GM13977 (cell line): ENCODE measurements around the gene KIAA1755.

ENCODE experiments used
- DNase-seq: peaks from one replicate; pipeline ENCODE4 v3.0.0; 2012; ENCODE audit warnings: low spot score
- in situ Hi-C: fragments of 300-500 bp; cut with MboI; formaldehyde crosslinking; loops from one replicate; pipeline ENCODE4 v1.12.0; 2022; ENCODE audit warnings: low sequenced_read_pairs, low pct_unique_long_range_greater_than_20kb, mixed read lengths, inconsistent platforms; ENCODE audit not compliant: unreplicated experiment
- TF ChIP-seq, protein P1 (sequence below): IDR thresholded peaks from 2 replicates; pipeline ENCODE4 v1.5.1; 2012; ENCODE audit warnings: mild to moderate bottlenecking, control low read depth; ENCODE audit not compliant: insufficient read depth; ENCODE audit errors: extremely low read depth, missing control alignments

Gene KIAA1755

DNA sequence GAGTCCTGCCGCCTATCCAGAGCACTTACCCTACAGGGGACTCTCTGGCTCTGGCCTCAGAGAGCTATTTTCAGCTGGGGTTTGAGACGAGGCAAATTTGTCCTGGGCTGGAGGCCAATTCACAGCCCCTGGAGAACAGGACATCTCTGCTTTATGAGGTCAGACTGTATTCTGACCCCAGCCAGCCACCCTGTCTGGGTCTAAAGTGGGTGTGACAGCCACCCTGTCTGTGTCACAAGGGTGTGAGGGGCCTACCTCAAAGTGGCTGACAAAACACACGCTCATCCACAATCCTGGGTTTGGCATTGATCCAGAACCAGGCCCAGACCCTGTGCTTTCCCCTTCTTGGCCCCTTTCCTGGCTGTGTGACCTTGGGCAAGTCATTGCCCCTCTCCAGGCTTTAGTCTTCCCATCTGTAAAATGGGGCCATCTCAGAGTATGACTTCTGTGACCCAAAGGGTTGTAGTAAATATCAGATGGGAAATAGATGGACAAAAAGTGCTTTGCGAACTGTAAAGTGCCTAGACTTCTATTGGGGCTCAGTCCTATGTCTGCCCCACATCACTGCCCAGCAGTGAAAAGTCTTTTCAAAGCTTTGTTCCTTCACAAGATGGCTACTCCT, 51.4 kb downstream of the KIAA1755 start:
- DNase-seq = no peak
- TF ChIP-seq, protein P1, sequence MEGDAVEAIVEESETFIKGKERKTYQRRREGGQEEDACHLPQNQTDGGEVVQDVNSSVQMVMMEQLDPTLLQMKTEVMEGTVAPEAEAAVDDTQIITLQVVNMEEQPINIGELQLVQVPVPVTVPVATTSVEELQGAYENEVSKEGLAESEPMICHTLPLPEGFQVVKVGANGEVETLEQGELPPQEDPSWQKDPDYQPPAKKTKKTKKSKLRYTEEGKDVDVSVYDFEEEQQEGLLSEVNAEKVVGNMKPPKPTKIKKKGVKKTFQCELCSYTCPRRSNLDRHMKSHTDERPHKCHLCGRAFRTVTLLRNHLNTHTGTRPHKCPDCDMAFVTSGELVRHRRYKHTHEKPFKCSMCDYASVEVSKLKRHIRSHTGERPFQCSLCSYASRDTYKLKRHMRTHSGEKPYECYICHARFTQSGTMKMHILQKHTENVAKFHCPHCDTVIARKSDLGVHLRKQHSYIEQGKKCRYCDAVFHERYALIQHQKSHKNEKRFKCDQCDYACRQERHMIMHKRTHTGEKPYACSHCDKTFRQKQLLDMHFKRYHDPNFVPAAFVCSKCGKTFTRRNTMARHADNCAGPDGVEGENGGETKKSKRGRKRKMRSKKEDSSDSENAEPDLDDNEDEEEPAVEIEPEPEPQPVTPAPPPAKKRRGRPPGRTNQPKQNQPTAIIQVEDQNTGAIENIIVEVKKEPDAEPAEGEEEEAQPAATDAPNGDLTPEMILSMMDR = no peak
- in situ Hi-C loops = loop anchor here (25.0 kb wide), 1 partner anchor 647 kb away; no protein-coding TSS in a partner anchor

DNA sequence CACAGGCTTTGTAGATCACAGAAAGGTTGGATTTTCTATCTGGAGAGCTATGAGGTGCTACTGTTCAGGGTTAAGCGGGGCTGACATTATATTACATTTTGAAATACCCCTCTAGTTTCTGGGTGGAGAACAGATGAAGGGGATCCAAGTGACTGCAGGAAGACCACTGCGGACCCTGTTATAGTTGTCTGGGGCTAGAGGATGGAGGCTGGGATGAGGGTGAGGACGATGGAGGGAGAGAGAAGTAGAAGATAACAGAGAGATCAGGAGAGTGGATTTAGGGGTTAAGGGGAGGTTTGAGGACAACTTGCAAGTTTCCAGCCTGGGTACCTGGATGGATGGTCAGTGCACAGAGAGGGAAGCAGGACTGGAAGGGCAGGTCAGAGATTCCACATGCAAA, 52.0 kb downstream of the KIAA1755 start:
- in situ Hi-C loops = loop anchor here (25.0 kb wide), 1 partner anchor 646 kb away; no protein-coding TSS in a partner anchor
- TF ChIP-seq, protein P1 = no peak
- DNase-seq = no peak

DNA sequence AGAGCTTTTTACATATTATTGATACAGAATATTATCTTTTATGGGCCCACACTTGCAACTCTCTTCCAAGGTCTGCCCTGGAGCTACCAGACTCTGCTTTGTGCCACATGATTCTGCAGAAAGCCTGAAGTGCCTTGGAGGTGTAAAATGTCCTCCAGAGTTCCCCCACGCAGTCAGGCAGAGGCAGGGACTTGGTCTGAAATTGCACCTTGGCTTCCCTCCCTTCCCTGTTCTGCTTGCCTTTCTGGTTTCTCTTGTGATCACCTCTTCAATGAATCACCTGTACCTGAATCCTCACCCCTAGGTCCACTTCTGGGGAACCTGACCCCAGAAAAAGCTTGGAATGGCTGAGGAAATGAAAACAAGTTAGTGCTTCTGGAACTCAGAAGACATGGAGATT, 52.4 kb downstream of the KIAA1755 start:
- in situ Hi-C loops = loop anchor here (25.0 kb wide), 1 partner anchor 646 kb away; no protein-coding TSS in a partner anchor
- DNase-seq = no peak
- TF ChIP-seq, protein P1 = no peak

DNA sequence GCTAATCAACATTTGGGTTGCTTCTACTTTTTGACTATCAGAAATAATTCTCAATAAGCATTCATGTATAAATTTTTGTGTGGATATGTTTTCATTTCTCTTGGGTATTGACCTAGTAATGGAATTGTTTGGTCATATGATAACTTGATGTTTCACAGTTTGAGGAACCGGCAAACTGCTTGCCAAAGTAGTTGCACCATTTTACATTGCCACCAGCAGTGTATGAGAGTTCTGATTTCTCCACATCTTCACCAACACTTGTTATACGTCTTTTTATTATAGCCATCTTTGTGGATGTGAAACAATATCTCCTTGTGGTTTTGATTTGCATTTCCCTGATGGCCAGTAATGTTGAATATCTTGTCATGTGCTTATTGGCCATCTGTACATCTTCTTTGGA, 52.9 kb downstream of the KIAA1755 start:
- in situ Hi-C loops = loop anchor here (25.0 kb wide), 1 partner anchor 645 kb away; no protein-coding TSS in a partner anchor
- no peak for DNase-seq
- TF ChIP-seq, protein P1 = no peak

DNA sequence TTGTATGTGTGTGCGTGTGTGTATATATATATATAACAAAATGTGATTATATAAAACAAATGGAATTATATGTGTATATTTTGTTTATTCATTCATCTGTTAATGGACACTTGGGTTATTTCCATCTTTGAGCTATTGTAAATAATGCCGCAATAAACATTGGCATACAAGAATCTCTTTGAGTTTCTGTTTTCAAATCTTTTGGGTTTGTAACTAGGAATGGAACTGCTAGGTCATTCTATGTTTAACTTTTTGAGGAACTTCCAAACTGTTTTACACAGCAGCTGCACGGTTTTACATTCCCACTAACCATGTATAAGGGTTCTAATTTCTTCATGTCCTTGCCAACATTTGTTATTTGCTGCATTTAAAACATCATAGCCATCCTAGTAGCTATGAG, 55.5 kb downstream of the KIAA1755 start:
- no peak for DNase-seq
- TF ChIP-seq, protein P1 = no peak
- in situ Hi-C loops = loop anchor here (25.0 kb wide), 1 partner anchor 643 kb away; no protein-coding TSS in a partner anchor

DNA sequence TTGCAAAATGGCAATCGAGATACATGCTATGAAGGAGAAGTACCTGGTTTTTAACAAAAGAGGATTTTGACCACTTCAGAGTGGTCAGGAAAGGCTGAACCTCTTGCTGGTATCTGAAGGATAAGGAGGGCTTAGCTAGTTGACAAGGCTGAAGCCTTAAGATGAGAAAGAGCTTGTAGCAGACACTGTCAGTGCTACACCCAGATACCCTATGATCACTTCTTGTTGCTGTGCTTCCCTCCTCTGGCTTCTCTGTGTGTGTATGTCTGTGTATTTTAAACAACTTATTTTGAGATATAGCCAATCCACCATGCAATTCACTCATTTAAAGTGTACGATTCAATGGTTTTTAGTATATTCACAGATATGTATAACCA, 56.6 kb downstream of the KIAA1755 start:
- TF ChIP-seq, protein P1 = no peak
- in situ Hi-C loops = loop anchor here (25.0 kb wide), 1 partner anchor 642 kb away; no protein-coding TSS in a partner anchor

More for the DNA sequence above, 56.6 kb downstream of the KIAA1755 start:
- no peak for DNase-seq
